GM18520 (cell line): ENCODE results near the gene SOD2.
"Not testable (repeated sequence)": the region's sequence is repeated elsewhere in the genome, so short reads cannot be mapped to it uniquely, and the experiment has no call there.

Experiments
- ATAC-seq: cut with Tn5 transposase; IDR thresholded peaks from one replicate; pipeline ENCODE4 v1.9.1; 2021; ENCODE audit not compliant: unreplicated experiment

SOD2 gene

GRCh38 chr6:159684013-159684304 is 9.1 kb downstream of the SOD2 start:
- no peak for ATAC-seq

- ATAC-seq = no peak
Observed at GRCh38 chr6:159682810-159683209, 10.2 kb downstream of the SOD2 start.

GRCh38 chr6:159682295-159682694 is 10.7 kb downstream of the SOD2 start:
- no peak for ATAC-seq

- ATAC-seq = no peak
Observed at GRCh38 chr6:159681191-159681880, 11.7 kb downstream of the SOD2 start.

GRCh38 chr6:159680104-159680503 is 12.9 kb downstream of the SOD2 start:
- ATAC-seq = no peak

GRCh38 chr6:159679091-159680077 is 13.7 kb downstream of the SOD2 start:
- ATAC-seq = no peak

GRCh38 chr6:159678574-159678973 is 14.5 kb downstream of the SOD2 start:
- ATAC-seq = no peak

- ATAC-seq = no peak
Observed at GRCh38 chr6:159677506-159678165, 15.4 kb downstream of the SOD2 start.

GRCh38 chr6:159676890-159677505 is 16.0 kb downstream of the SOD2 start:
- ATAC-seq = no peak

- ATAC-seq = not testable (repeated sequence)
Observed at GRCh38 chr6:159676236-159676635, 16.8 kb downstream of the SOD2 start.

GRCh38 chr6:159665868-159666635 is 27.0 kb downstream of the SOD2 start:
- ATAC-seq = no peak

- ATAC-seq = not testable (repeated sequence)
Observed at GRCh38 chr6:159663368-159663889, 29.6 kb downstream of the SOD2 start.

- ATAC-seq = not testable (repeated sequence)
Observed at GRCh38 chr6:159661977-159662376, 31.1 kb downstream of the SOD2 start.

- ATAC-seq = no peak
Observed at GRCh38 chr6:159655409-159655988, 37.5 kb downstream of the SOD2 start.

GRCh38 chr6:159654483-159655098 is 38.5 kb downstream of the SOD2 start:
- ATAC-seq = no peak

GRCh38 chr6:159650314-159650713 is 42.7 kb downstream of the SOD2 start:
- no peak for ATAC-seq

- no peak for ATAC-seq
Observed at GRCh38 chr6:159649441-159649840, 43.6 kb downstream of the SOD2 start.

- ATAC-seq = peak; percentile 85
Observed at GRCh38 chr6:159646733-159647132, 46.3 kb downstream of the SOD2 start.

- ATAC-seq = no peak
Observed at GRCh38 chr6:159646116-159646515, 46.9 kb downstream of the SOD2 start.
